DOHH2 (cell line): Measurements from ENCODE around the gene MRGPRF.
A peak's percentile ranks its signal among the peaks of the same experiment; 100 is the strongest.

ENCODE experiments used
- H3F3A ChIP-seq: fragments of 200-600 bp; sonication (generic), shearing (Covaris generic); 2 replicates; pipeline ENCODE4 v1.6.0; 2016; ENCODE audit warnings: antibody characterized with exemption, mild to moderate bottlenecking; ENCODE audit not compliant: control insufficient read depth, insufficient read depth
- H3K27ac ChIP-seq: fragments of 200-600 bp; sonication (generic); 2 replicates; pipeline ENCODE4 v1.5.1; 2014; ENCODE audit warnings: low read depth, mild to moderate bottlenecking, low read length, moderate library complexity
- H3K27me3 ChIP-seq: fragments of 200-600 bp; sonication (generic); 2 replicates; pipeline ENCODE4 v1.6.1; 2014; ENCODE audit warnings: mild to moderate bottlenecking, low read length, mixed read lengths; ENCODE audit not compliant: control insufficient read depth
- H3K36me3 ChIP-seq: fragments of 200-600 bp; sonication (generic); 2 replicates; pipeline ENCODE4 v1.6.1; 2014; ENCODE audit warnings: mild to moderate bottlenecking, low read length, moderate library complexity, mixed read lengths; ENCODE audit not compliant: control insufficient read depth
- H3K4me1 ChIP-seq: fragments of 200-600 bp; sonication (generic); 2 replicates; pipeline ENCODE4 v1.6.1; 2014; ENCODE audit warnings: mild to moderate bottlenecking, low read length, mixed read lengths; ENCODE audit not compliant: control insufficient read depth
- H3K4me2 ChIP-seq: fragments of 200-600 bp; sonication (generic); 2 replicates; pipeline ENCODE4 v1.6.0; 2014; ENCODE audit warnings: mild to moderate bottlenecking, low read length, moderate library complexity
- H3K4me3 ChIP-seq: fragments of 200-600 bp; sonication (generic); 2 replicates; pipeline ENCODE4 v1.5.1; 2014; ENCODE audit warnings: mild to moderate bottlenecking, low read length, mixed read lengths
- H3K79me2 ChIP-seq: fragments of 200-600 bp; sonication (generic); 2 replicates; pipeline ENCODE4 v1.6.1; 2014; ENCODE audit warnings: mild to moderate bottlenecking, low read length, mixed read lengths; ENCODE audit not compliant: control insufficient read depth
- H3K9me2 ChIP-seq: fragments of 200-600 bp; sonication (generic); replicated peaks from 2 replicates; pipeline ENCODE4 v1.6.1; 2014; ENCODE audit warnings: mild to moderate bottlenecking, low read length, mixed read lengths; ENCODE audit not compliant: control insufficient read depth
- H3K9me3 ChIP-seq: fragments of 200-600 bp; sonication (generic); 2 replicates; pipeline ENCODE4 v1.6.1; 2014; ENCODE audit warnings: antibody characterized with exemption, low read length, mixed read lengths; ENCODE audit not compliant: control insufficient read depth, insufficient read depth
- H4K20me1 ChIP-seq: fragments of 200-600 bp; sonication (generic); 2 replicates; pipeline ENCODE4 v1.6.0; 2014; ENCODE audit warnings: low read depth, mild to moderate bottlenecking, antibody characterized with exemption, low read length, moderate library complexity; ENCODE audit not compliant: control insufficient read depth, insufficient read depth
- CTCF ChIP-seq: fragments of 200-600 bp; sonication (generic); IDR thresholded peaks from one replicate; pipeline ENCODE4 v1.5.1; 2014; ENCODE audit warnings: antibody characterized with exemption, mild to moderate bottlenecking, low read depth, low read length; ENCODE audit not compliant: poor library complexity, severe bottlenecking
- EZH2phosphoT487 ChIP-seq: fragments of 200-600 bp; sonication (generic); IDR thresholded peaks from 2 replicates; pipeline ENCODE4 v1.6.1; 2017; ENCODE audit warnings: borderline replicate concordance, mild to moderate bottlenecking, antibody characterized with exemption, low read length, moderate library complexity, mixed read lengths

Gene MRGPRF

DNA sequence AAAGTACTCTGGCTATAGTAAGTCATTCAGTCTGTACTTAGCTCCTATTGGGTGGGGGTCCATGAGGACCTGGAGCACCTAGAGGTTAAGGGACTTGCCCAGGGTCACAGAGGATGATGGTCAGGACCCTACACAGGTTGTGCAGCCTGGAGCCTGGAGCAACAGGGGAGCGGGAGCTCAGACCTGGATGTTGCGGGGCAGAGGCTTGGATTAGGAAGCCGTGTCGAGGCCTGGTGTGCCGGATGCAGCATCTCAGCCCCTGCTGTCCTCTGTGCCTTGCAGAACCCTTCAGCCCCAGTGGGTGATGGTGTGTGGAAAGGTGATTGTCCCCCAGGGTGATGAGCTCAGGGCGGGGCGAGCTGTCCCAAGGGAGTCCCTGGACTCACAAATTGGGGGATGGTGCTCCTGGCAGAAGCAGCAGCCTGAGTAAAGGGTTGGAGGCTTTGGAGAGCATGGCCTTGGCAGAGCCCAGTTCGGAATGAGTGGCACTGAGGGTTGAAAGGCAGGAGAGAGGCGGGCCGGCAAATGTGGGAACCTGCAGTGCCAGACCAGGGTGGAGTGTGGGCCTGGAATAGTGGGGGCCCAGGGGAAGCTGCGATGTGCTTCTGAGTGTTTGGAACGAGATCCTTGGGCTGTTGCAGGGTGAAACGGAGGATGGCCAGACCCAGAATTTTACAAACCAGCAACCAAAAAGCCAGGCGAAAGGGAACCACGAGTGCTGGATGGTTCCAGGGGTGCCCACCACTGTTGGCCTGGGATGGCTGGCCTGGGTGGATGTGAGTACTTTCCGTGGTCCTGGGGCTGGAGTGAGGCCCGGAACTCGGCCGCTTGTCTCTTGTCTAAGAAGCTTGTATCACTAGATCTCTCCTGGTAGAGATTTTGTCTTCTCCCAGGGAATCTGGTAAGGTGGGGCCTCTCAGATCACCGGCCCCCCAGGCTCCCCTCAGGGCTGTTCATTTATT lies 38.6 kb upstream of the MRGPRF start:
- peak overlapping the region; percentile 48 for H3K4me3 ChIP-seq
- no peaks in the 10 kb centered on the region for H3K27me3 ChIP-seq
- TF ChIP-seq CTCF (no peak), EZH2phosphoT487 (no peak)
- peaks cover 3% of the 10 kb centered on the region; the same call in 1 of the 2 replicates for H4K20me1 ChIP-seq
- H3K9me3 ChIP-seq: no peaks in the 10 kb centered on the region
- peak overlapping the region; percentile 52 for H3K4me2 ChIP-seq
- peaks cover 81% of the 10 kb centered on the region for H3K4me1 ChIP-seq
- no peaks in the 10 kb centered on the region for H3K9me2 ChIP-seq
- H3K27ac ChIP-seq: peak overlapping the region; percentile 21; the same call in 1 of the 2 replicates
- peaks cover 62% of the 10 kb centered on the region for H3K79me2 ChIP-seq
- H3K36me3 ChIP-seq: peaks cover 24% of the 10 kb centered on the region
- peaks cover 5% of the 10 kb centered on the region; the same call in 1 of the 2 replicates for H3F3A ChIP-seq

- Histone ChIP-seq H3K4me2 (peak overlapping the region; percentile 52), H3F3A (peaks cover 5% of the 10 kb centered on the region; the same call in 1 of the 2 replicates), H3K9me2 (no peaks in the 10 kb centered on the region), H3K27me3 (no peaks in the 10 kb centered on the region), H3K4me1 (peaks cover 72% of the 10 kb centered on the region), H3K4me3 (peak overlapping the region; percentile 48), H4K20me1 (peaks cover 3% of the 10 kb centered on the region; the same call in 1 of the 2 replicates), H3K79me2 (peaks cover 62% of the 10 kb centered on the region), H3K36me3 (peaks cover 24% of the 10 kb centered on the region), H3K27ac (peak overlapping the region; percentile 21; the same call in 1 of the 2 replicates), H3K9me3 (no peaks in the 10 kb centered on the region)
- TF ChIP-seq CTCF: no peak
- no peak for TF ChIP-seq EZH2phosphoT487
These were observed 37.7 kb upstream of the MRGPRF start for GRCh38 chr11:69050592-69051380.

DNA sequence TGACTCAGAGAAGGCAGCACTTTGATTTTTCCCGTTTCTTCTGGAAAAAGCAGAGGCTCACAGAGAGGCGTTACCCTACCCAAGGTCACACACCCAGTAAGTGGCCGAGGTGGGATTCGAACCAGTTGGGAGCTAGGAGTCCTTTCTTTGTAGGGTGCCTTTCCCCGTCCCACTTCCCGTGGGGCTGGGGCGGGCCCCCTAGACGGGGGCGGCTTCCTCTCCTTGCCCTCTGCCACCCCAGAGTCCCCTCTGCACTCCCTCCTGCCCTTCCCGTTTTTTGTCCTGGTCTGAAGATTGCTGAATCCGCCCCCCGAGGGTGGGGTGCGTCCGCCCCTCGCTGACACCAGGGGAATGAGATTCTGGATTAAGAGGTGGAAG lies 36.4 kb upstream of the MRGPRF start:
- H3F3A ChIP-seq: peaks cover 5% of the 10 kb centered on the region; the same call in 1 of the 2 replicates
- peak overlapping the region; percentile 52 for H3K4me2 ChIP-seq
- H3K9me2 ChIP-seq: no peaks in the 10 kb centered on the region
- H3K9me3 ChIP-seq: no peaks in the 10 kb centered on the region
- H3K36me3 ChIP-seq: peaks cover 11% of the 10 kb centered on the region
- peak overlapping the region; percentile 27 for H3K27ac ChIP-seq
- H4K20me1 ChIP-seq: no peaks in the 10 kb centered on the region
- H3K4me1 ChIP-seq: peaks cover 63% of the 10 kb centered on the region
- TF ChIP-seq EZH2phosphoT487: no peak
- no peak for TF ChIP-seq CTCF
- peaks cover 56% of the 10 kb centered on the region for H3K79me2 ChIP-seq
- peak overlapping the region; percentile 73 for H3K4me3 ChIP-seq
- H3K27me3 ChIP-seq: no peaks in the 10 kb centered on the region
